22Rv1 (cell line): ENCODE data around the gene PTPRD.

Source experiments
- H3K27ac ChIP-seq: fragments of 450-650 bp; 2 replicates; pipeline ENCODE4 v1.5.1; 2017
- CTCF ChIP-seq: fragments of 450-650 bp; IDR thresholded peaks from 2 replicates; pipeline ENCODE4 v1.5.1; 2017; ENCODE audit warnings: mild to moderate bottlenecking
- ZFX ChIP-seq: fragments of 450-650 bp; IDR thresholded peaks from 2 replicates; pipeline ENCODE4 v1.6.1; 2017; ENCODE audit warnings: antibody characterized with exemption, borderline replicate concordance

The PTPRD gene

GRCh38 chr9:8365466-8366160, 2247.2 kb downstream of the PTPRD start:
- H3K27ac ChIP-seq: no peak overlapping the region
- TF ChIP-seq CTCF (no peak), ZFX (no peak)

GRCh38 chr9:8365029-8365428, 2247.8 kb downstream of the PTPRD start:
- TF ChIP-seq CTCF: no peak
- no peak for TF ChIP-seq ZFX
- no peak overlapping the region for H3K27ac ChIP-seq

- no peak overlapping the region for H3K27ac ChIP-seq
- no peak for TF ChIP-seq CTCF
- TF ChIP-seq ZFX: no peak
Observed at GRCh38 chr9:8364026-8364752, 2248.6 kb downstream of the PTPRD start.

- TF ChIP-seq ZFX (no peak), CTCF (no peak)
- no peak overlapping the region for H3K27ac ChIP-seq
Observed at GRCh38 chr9:8362250-8362649, 2250.6 kb downstream of the PTPRD start.

- no peak for TF ChIP-seq ZFX
- no peak for TF ChIP-seq CTCF
- no peak overlapping the region for H3K27ac ChIP-seq
Observed at GRCh38 chr9:8361364-8361763, 2251.4 kb downstream of the PTPRD start.

- H3K27ac ChIP-seq: no peak overlapping the region
- TF ChIP-seq ZFX (no peak), CTCF (no peak)
Observed at GRCh38 chr9:8356406-8356805, 2256.4 kb downstream of the PTPRD start.

- TF ChIP-seq ZFX (no peak), CTCF (no peak)
- H3K27ac ChIP-seq: no peak overlapping the region
Observed at GRCh38 chr9:8351436-8351835, 2261.4 kb downstream of the PTPRD start.
